NCI-H1048 (cell line): Measurements from ENCODE around the gene SMIM20.
"Not testable (repeated sequence)": the region's sequence is repeated elsewhere in the genome, so short reads cannot be mapped to it uniquely, and the experiment has no call there.

Source experiments
- DNase-seq: peaks from one replicate; lab custom pipeline; 2025; lab: John Stamatoyannopoulos, UW

SMIM20 gene

GRCh38 chr4:25890571-25891485 is 23.2 kb upstream of the SMIM20 start:
- no peak for DNase-seq

GRCh38 chr4:25892796-25893195 is 21.2 kb upstream of the SMIM20 start:
- DNase-seq: no peak

- DNase-seq: no peak
These were observed 17.1 kb upstream of the SMIM20 start for GRCh38 chr4:25896776-25897539.

GRCh38 chr4:25900310-25900709 is 13.7 kb upstream of the SMIM20 start:
- no peak for DNase-seq

GRCh38 chr4:25901030-25901430 is 13.0 kb upstream of the SMIM20 start:
- no peak for DNase-seq

- no peak for DNase-seq
These were observed 9.9 kb upstream of the SMIM20 start for GRCh38 chr4:25903900-25904747.

- DNase-seq: no peak
These were observed 9.3 kb upstream of the SMIM20 start for GRCh38 chr4:25904748-25905082.

GRCh38 chr4:25905371-25905770 is 8.6 kb upstream of the SMIM20 start:
- DNase-seq: no peak

- DNase-seq: not testable (repeated sequence)
These were observed 7.9 kb upstream of the SMIM20 start for GRCh38 chr4:25906113-25906512.

GRCh38 chr4:25908491-25908901 is 5.5 kb upstream of the SMIM20 start:
- DNase-seq: no peak

- DNase-seq: no peak
These were observed 2.7 kb upstream of the SMIM20 start for GRCh38 chr4:25911356-25911755.

GRCh38 chr4:25913056-25913850 is 767 bp upstream of the SMIM20 start:
- no peak for DNase-seq

GRCh38 chr4:25914670-25915352 is 791 bp downstream of the SMIM20 start:
- no peak for DNase-seq

- DNase-seq: no peak
These were observed 1.3 kb downstream of the SMIM20 start for GRCh38 chr4:25915353-25915705.

- no peak for DNase-seq
These were observed 2.9 kb downstream of the SMIM20 start for GRCh38 chr4:25916870-25917269.

GRCh38 chr4:25919676-25920075 is 5.7 kb downstream of the SMIM20 start:
- no peak for DNase-seq

GRCh38 chr4:25921922-25922321 is 7.9 kb downstream of the SMIM20 start:
- no peak for DNase-seq

GRCh38 chr4:25922812-25923369 is 8.9 kb downstream of the SMIM20 start:
- DNase-seq: no peak

- DNase-seq: no peak
These were observed 9.7 kb downstream of the SMIM20 start for GRCh38 chr4:25923745-25924144.

- no peak for DNase-seq
These were observed 11.6 kb downstream of the SMIM20 start for GRCh38 chr4:25925486-25926201.
